PC-9 (cell line): ENCODE measurements around the gene TLX2. TPM values are rescaled to one million over a fixed set of nuclear protein-coding genes. Genes with fewer than 3 reads are reported as not detected.

Experiments used
- BruUV-seq: library from RNA; stranded (reverse); fragments of 400-500 nt; replicated peaks from 2 replicates; lab custom pipeline; 2021; lab: Mats Ljungman, UMichigan
- CTCF ChIA-PET: fragments of 300-600 bp; sonication (Branson Sonifier 250); formaldehyde crosslinking; loops from one replicate; lab custom pipeline; 2022; ENCODE audit warnings: antibody characterized with exemption; lab: Charles Lee
- POLR2A ChIA-PET: fragments of 300-600 bp; sonication (Branson Sonifier 250); formaldehyde crosslinking; loops from one replicate; lab custom pipeline; 2022; ENCODE audit warnings: antibody characterized with exemption; ENCODE audit not compliant: unreplicated experiment; lab: Charles Lee
- DNase-seq, 2 experiments: peaks; one replicate each; pipeline versions ENCODE4 v3.0.0 to v3.0.0-alpha.2; 2015 to 2022; ENCODE audit warnings: mixed read lengths in 1 of 2
- H2AFZ ChIP-seq: fragments of 200-600 bp; sonication (generic); 2 replicates; pipeline ENCODE4 v1.8.1; 2017; ENCODE audit warnings: antibody characterized with exemption
- H3F3A ChIP-seq: fragments of 200-600 bp; sonication (generic); 2 replicates; pipeline ENCODE4 v1.8.1; 2017; ENCODE audit warnings: antibody characterized with exemption, mild to moderate bottlenecking, low read depth; ENCODE audit not compliant: insufficient read depth
- H3K27ac ChIP-seq: fragments of 200-600 bp; sonication (generic); 2 replicates; pipeline ENCODE4 v1.6.1; 2016; ENCODE audit warnings: mixed run types
- H3K27me3 ChIP-seq: fragments of 200-600 bp; sonication (generic); 2 replicates; pipeline ENCODE4 v1.6.1; 2016; ENCODE audit warnings: low read depth, mixed run types; ENCODE audit not compliant: insufficient read depth
- H3K36me3 ChIP-seq: fragments of 200-600 bp; sonication (generic); 2 replicates; pipeline ENCODE4 v1.6.1; 2016; ENCODE audit warnings: low read depth, mixed run types
- H3K4me1 ChIP-seq: fragments of 200-600 bp; sonication (generic); replicated peaks from 2 replicates; pipeline ENCODE4 v1.6.1; 2016; ENCODE audit warnings: mixed run types; ENCODE audit not compliant: insufficient read depth
- H3K4me2 ChIP-seq: fragments of 200-600 bp; sonication (generic); 2 replicates; pipeline ENCODE4 v1.6.1; 2017; ENCODE audit warnings: mixed run types
- H3K4me3 ChIP-seq: fragments of 200-600 bp; sonication (generic); 2 replicates; pipeline ENCODE4 v1.6.1; 2016; ENCODE audit warnings: mixed run types
- H3K79me2 ChIP-seq: fragments of 200-600 bp; sonication (generic); 2 replicates; pipeline ENCODE4 v1.6.1; 2017; ENCODE audit warnings: low read depth, mixed run types
- H3K9me2 ChIP-seq: fragments of 200-600 bp; sonication (generic); 2 replicates; pipeline ENCODE4 v1.8.1; 2017; ENCODE audit warnings: mild to moderate bottlenecking; ENCODE audit not compliant: insufficient read depth
- H3K9me3 ChIP-seq: fragments of 200-600 bp; sonication (generic); 2 replicates; pipeline ENCODE4 v1.8.1; 2016; ENCODE audit warnings: low read depth; ENCODE audit not compliant: insufficient read depth
- H4K20me1 ChIP-seq: fragments of 200-600 bp; sonication (generic); 2 replicates; pipeline ENCODE4 v1.8.1; 2017; ENCODE audit not compliant: insufficient read depth
- CTCF ChIP-seq: fragments of 200-600 bp; sonication (generic); conservative IDR thresholded peaks from 2 replicates; pipeline ENCODE4 v1.6.1; 2017; ENCODE audit warnings: mixed run types, antibody characterized with exemption, mild to moderate bottlenecking, moderate library complexity
- EZH2 ChIP-seq: fragments of 200-600 bp; sonication (generic); IDR thresholded peaks from 2 replicates; pipeline ENCODE4 v1.8.0; 2017; ENCODE audit warnings: antibody characterized with exemption, low read depth
- intact Hi-C: fragments of 100-400 bp; cut with micrococcal nuclease; formaldehyde crosslinking; loops from one replicate; pipeline ENCODE4 v1.10.0; 2022; ENCODE audit not compliant: unreplicated experiment
- total RNA-seq: library from RNA; stranded (reverse); gene quantifications from 2 replicates; pipeline ENCODE4 v1.2.3, GENCODE V29; 2021

The TLX2 gene
- total RNA-seq, 1 experiment from 2014 or later: 3.1 TPM

GRCh38 chr2:74534411-74534810, 20.2 kb downstream of the TLX2 start:
- H3K4me1 ChIP-seq: peaks cover 8% of the 10 kb centered on the region; the same call in 1 of the 2 replicates
- peaks cover 10% of the 10 kb centered on the region; the same call in 1 of the 2 replicates for H3K79me2 ChIP-seq
- CTCF ChIA-PET: no interaction called here
- TF ChIP-seq EZH2: no peak
- TF ChIP-seq CTCF: no peak
- peaks cover 6% of the 10 kb centered on the region; the same call in 1 of the 2 replicates for H3F3A ChIP-seq
- no peak for DNase-seq
- intact Hi-C loops: loop anchor here (5.0 kb wide), 3 partner anchors 53 to 267 kb away; no protein-coding TSS in a partner anchor
- no peak overlapping the region for H3K27ac ChIP-seq
- H3K4me3 ChIP-seq: no peak overlapping the region
- no peaks in the 10 kb centered on the region for H3K27me3 ChIP-seq
- no peak overlapping the region for H2AFZ ChIP-seq
- H4K20me1 ChIP-seq: no peaks in the 10 kb centered on the region
- no TSS peak for BruUV-seq
- POLR2A ChIA-PET: no interaction called here
- H3K9me2 ChIP-seq: no peaks in the 10 kb centered on the region
- no peaks in the 10 kb centered on the region for H3K9me3 ChIP-seq
- H3K36me3 ChIP-seq: no peaks in the 10 kb centered on the region
- no peak overlapping the region for H3K4me2 ChIP-seq

GRCh38 chr2:74535440-74535965, 21.3 kb downstream of the TLX2 start:
- POLR2A ChIA-PET: no interaction called here
- Histone ChIP-seq H3F3A (peaks cover 6% of the 10 kb centered on the region; the same call in 1 of the 2 replicates), H3K4me3 (no peak overlapping the region), H3K27me3 (no peaks in the 10 kb centered on the region), H3K9me3 (no peaks in the 10 kb centered on the region), H2AFZ (no peak overlapping the region), H3K9me2 (no peaks in the 10 kb centered on the region), H3K27ac (no peak overlapping the region), H3K4me1 (peaks cover 8% of the 10 kb centered on the region; the same call in 1 of the 2 replicates), H3K79me2 (peaks cover 9% of the 10 kb centered on the region; the same call in 1 of the 2 replicates), H4K20me1 (no peaks in the 10 kb centered on the region), H3K4me2 (no peak overlapping the region), H3K36me3 (no peaks in the 10 kb centered on the region)
- intact Hi-C loops: no loop called here
- TF ChIP-seq CTCF (no peak), EZH2 (no peak)
- DNase-seq: no peak
- BruUV-seq: no TSS peak
- CTCF ChIA-PET: no interaction called here

GRCh38 chr2:74536166-74536950, 22.1 kb downstream of the TLX2 start:
- no peak for DNase-seq
- intact Hi-C loops: no loop called here
- Histone ChIP-seq H3K79me2 (peaks cover under 1% of the 10 kb centered on the region; the same call in 1 of the 2 replicates), H3K4me2 (no peak overlapping the region), H4K20me1 (no peaks in the 10 kb centered on the region), H3K9me2 (no peaks in the 10 kb centered on the region), H2AFZ (no peak overlapping the region), H3K27ac (no peak overlapping the region), H3K27me3 (no peaks in the 10 kb centered on the region), H3K4me3 (no peak overlapping the region), H3K9me3 (no peaks in the 10 kb centered on the region), H3F3A (peaks cover 6% of the 10 kb centered on the region; the same call in 1 of the 2 replicates), H3K4me1 (no peaks in the 10 kb centered on the region), H3K36me3 (no peaks in the 10 kb centered on the region)
- no TSS peak for BruUV-seq
- TF ChIP-seq CTCF (no peak), EZH2 (no peak)
- CTCF ChIA-PET: no interaction called here
- POLR2A ChIA-PET: no interaction called here
